Nephron (organoid): ENCODE measurements around the gene LTB4R.

Experiments used
- H3K27ac Mint-ChIP-seq, 3 experiments: 2 replicates each; pipeline ENCODE4 v1.8.0; 2020; ENCODE audit warnings: mixed read lengths in 3 of 3, mild to moderate bottlenecking in 2 of 3, moderate library complexity in 1 of 3
- H3K27me3 Mint-ChIP-seq: 2 replicates; pipeline ENCODE4 v1.8.0; 2021; ENCODE audit warnings: low read depth, mild to moderate bottlenecking, moderate library complexity, mixed read lengths
- H3K36me3 Mint-ChIP-seq: 2 replicates; pipeline ENCODE4 v1.8.0; 2020; ENCODE audit warnings: low read depth, mixed read lengths
- H3K4me1 Mint-ChIP-seq: 2 replicates; pipeline ENCODE4 v1.8.0; 2020; ENCODE audit warnings: mixed read lengths
- H3K4me3 Mint-ChIP-seq, 3 experiments: 2 replicates each; pipeline ENCODE4 v1.8.0; 2020; ENCODE audit warnings: mild to moderate bottlenecking in 3 of 3, mixed read lengths in 3 of 3, moderate library complexity in 2 of 3
- H3K9me3 Mint-ChIP-seq: 2 replicates; pipeline ENCODE4 v1.8.0; 2020; ENCODE audit warnings: mixed read lengths
- CTCF ChIP-seq, 3 experiments: fragments of 200-600 bp; sonication (generic); IDR thresholded peaks; one replicate each; pipeline ENCODE4 v1.5.0; 2021; ENCODE audit warnings: antibody characterized with exemption in 3 of 3; ENCODE audit not compliant: unreplicated experiment in 3 of 3

LTB4R gene

GRCh38 chr14:24342889-24343288 lies 31.6 kb downstream of the LTB4R start:
- no peaks in the 10 kb centered on the region for H3K36me3 Mint-ChIP-seq
- no peak overlapping the region for H3K4me3 Mint-ChIP-seq
- TF ChIP-seq CTCF (IDR thresholded peaks at IDR 0.05; ENCODE audit: unreplicated experiment in 3 of 3) = no peak
- no peaks in the 10 kb centered on the region for H3K4me1 Mint-ChIP-seq
- H3K27me3 Mint-ChIP-seq = peaks cover 62% of the 10 kb centered on the region
- H3K27ac Mint-ChIP-seq = no peak overlapping the region
- no peaks in the 10 kb centered on the region for H3K9me3 Mint-ChIP-seq

DNA sequence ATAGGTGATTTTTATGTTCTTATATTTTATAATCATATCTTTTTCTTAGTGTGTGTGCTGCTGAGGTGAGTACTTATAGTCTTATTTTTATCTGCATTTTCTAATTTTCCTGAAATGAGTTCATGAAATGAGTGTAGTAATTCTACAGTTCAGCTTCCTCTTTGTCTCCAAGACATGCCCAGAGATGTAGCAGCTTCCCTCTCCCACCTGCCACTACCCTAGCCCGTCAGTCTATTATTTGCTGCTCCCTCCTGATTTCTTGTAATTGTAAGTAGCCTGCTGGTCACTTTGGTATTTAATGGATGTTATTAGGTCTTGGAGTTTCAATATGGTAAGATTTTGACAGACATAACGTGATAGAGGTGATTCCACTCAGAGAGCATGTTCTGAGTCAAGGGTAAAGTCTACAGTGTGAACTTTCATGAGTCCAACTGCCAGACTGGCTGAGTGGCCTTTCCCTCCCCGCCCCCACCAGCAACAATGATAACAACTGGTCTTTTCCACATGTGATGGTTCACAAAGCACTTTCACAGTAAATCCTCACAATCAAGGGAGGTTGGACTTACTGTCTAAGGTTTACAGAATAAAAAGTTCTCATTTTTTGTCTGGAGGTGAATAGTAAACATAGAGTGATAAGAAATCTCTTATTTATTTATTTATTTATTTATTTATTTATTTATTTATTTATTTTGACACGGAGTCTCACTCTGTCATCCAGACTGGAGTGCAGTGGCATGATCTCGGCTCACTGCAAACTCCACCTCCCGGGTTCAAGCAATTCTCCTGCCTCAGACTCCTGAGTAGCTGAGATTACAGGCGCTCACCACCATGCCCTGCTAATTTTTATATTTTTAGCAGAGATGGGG lies 32.7 kb downstream of the LTB4R start:
- Mint-ChIP-seq H3K27me3 (peaks cover 56% of the 10 kb centered on the region), H3K4me3 (no peak overlapping the region), H3K27ac (no peak overlapping the region), H3K9me3 (no peaks in the 10 kb centered on the region), H3K4me1 (no peaks in the 10 kb centered on the region), H3K36me3 (no peaks in the 10 kb centered on the region)
- no peak for TF ChIP-seq CTCF (IDR thresholded peaks at IDR 0.05; ENCODE audit: unreplicated experiment in 3 of 3)

DNA sequence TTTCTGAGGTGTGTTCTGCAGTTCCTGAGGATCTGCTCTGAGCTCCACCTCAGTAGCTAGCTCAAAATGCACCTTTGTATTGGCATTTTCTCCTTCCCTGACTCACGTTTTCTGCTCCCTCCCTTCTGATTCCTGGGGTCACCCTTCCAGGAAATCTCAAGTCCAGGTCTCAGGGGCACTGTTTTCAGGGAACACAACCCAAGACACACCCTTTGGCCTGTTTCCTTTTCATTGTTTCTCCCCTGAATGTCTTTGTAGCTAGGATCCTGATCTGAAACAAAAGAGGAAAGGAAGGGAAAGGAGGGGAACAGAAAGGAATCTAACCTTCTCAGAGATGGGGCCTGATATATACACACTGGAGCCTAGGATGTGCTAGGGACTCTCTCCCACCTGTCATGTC lies 35.8 kb downstream of the LTB4R start:
- Mint-ChIP-seq H3K27me3 (peaks cover 50% of the 10 kb centered on the region), H3K4me1 (no peaks in the 10 kb centered on the region), H3K27ac (no peak overlapping the region), H3K36me3 (no peaks in the 10 kb centered on the region), H3K4me3 (no peak overlapping the region), H3K9me3 (no peaks in the 10 kb centered on the region)
- TF ChIP-seq CTCF (IDR thresholded peaks at IDR 0.05; ENCODE audit: unreplicated experiment in 3 of 3) = no peak

DNA sequence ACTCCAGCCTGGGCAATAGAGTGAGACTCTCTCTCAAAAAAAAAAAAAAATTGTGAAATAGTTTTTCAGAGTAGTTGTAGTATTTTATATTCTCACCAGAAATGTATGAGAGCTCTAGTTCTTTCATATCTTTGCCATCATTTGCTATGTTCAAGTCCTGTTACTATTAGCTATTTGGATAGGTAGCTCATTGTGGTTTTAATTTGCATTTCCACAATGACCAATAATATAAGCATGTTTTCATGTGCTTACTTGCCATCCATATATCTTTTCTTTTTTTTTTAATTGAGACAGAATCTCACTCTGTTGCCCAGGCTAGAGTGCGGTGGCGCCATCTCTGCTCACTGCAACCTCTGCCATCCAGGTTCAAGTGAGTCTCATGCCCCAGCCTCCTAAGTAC lies 36.9 kb downstream of the LTB4R start:
- Mint-ChIP-seq H3K36me3 (no peaks in the 10 kb centered on the region), H3K4me1 (no peaks in the 10 kb centered on the region), H3K27me3 (peaks cover 49% of the 10 kb centered on the region), H3K9me3 (no peaks in the 10 kb centered on the region), H3K27ac (no peak overlapping the region), H3K4me3 (no peak overlapping the region)
- no peak for TF ChIP-seq CTCF (IDR thresholded peaks at IDR 0.05; ENCODE audit: unreplicated experiment in 3 of 3)

GRCh38 chr14:24349742-24350141 lies 38.4 kb downstream of the LTB4R start:
- Mint-ChIP-seq H3K27me3 (peaks cover 51% of the 10 kb centered on the region), H3K9me3 (no peaks in the 10 kb centered on the region)

More at GRCh38 chr14:24349742-24350141, 38.4 kb downstream of the LTB4R start:
- no peak overlapping the region for H3K4me3 Mint-ChIP-seq
- no peak for TF ChIP-seq CTCF (IDR thresholded peaks at IDR 0.05; ENCODE audit: unreplicated experiment in 3 of 3)
- no peaks in the 10 kb centered on the region for H3K4me1 Mint-ChIP-seq
- no peak overlapping the region for H3K27ac Mint-ChIP-seq
- H3K36me3 Mint-ChIP-seq = no peaks in the 10 kb centered on the region
